ENCODE results near the gene CAMK1G. TPM values are rescaled to one million over a fixed set of nuclear protein-coding genes. Genes with fewer than 3 reads are reported as not detected.

The CAMK1G gene
- total RNA-seq, 1 donor from 2014 or later, result not detected

GRCh38 chr1:209633335-209633997 lies 50.0 kb downstream of the CAMK1G start:
- no peak for DNase-seq (ENCODE audit: low read depth)

- no peak for DNase-seq (ENCODE audit: low read depth)
Observed at GRCh38 chr1:209634005-209634737, 50.7 kb downstream of the CAMK1G start.

- DNase-seq (ENCODE audit: low read depth), result no peak
Observed at GRCh38 chr1:209635850-209636249, 52.3 kb downstream of the CAMK1G start.

GRCh38 chr1:209641832-209642172 lies 58.3 kb downstream of the CAMK1G start:
- DNase-seq (ENCODE audit: low read depth), result peak; percentile 81

- DNase-seq (ENCODE audit: low read depth), result no peak
Observed at GRCh38 chr1:209642816-209643215, 59.3 kb downstream of the CAMK1G start.

GRCh38 chr1:209643285-209644020 lies 59.9 kb downstream of the CAMK1G start:
- DNase-seq (ENCODE audit: low read depth), result no peak

GRCh38 chr1:209645574-209646452 lies 62.3 kb downstream of the CAMK1G start:
- peak; percentile 38 for DNase-seq (ENCODE audit: low read depth)

GRCh38 chr1:209646558-209646957 lies 63.0 kb downstream of the CAMK1G start:
- peak; percentile 65 for DNase-seq (ENCODE audit: low read depth)

GRCh38 chr1:209647156-209647555 lies 63.6 kb downstream of the CAMK1G start:
- DNase-seq (ENCODE audit: low read depth), result no peak

- DNase-seq (ENCODE audit: low read depth), result peak; percentile 24
Observed at GRCh38 chr1:209648346-209648745, 64.8 kb downstream of the CAMK1G start.

- peak; percentile 80 for DNase-seq (ENCODE audit: low read depth)
Observed at GRCh38 chr1:209648931-209649776, 65.6 kb downstream of the CAMK1G start.

GRCh38 chr1:209650454-209650853 lies 66.9 kb downstream of the CAMK1G start:
- peak; percentile 64 for DNase-seq (ENCODE audit: low read depth)

GRCh38 chr1:209651138-209651587 lies 67.6 kb downstream of the CAMK1G start:
- peak; percentile 77 for DNase-seq (ENCODE audit: low read depth)

GRCh38 chr1:209652121-209652735 lies 68.7 kb downstream of the CAMK1G start, which contains the start of gene LAMB3:
Gene LAMB3 (minus strand): TSS chr1:209652425. CDS start chr1:209650944, 1,481 bp downstream.
- no peak for DNase-seq (ENCODE audit: low read depth)

GRCh38 chr1:209652873-209653401 lies 69.4 kb downstream of the CAMK1G start:
- peak; percentile 89 for DNase-seq (ENCODE audit: low read depth)

GRCh38 chr1:209653915-209654351 lies 70.4 kb downstream of the CAMK1G start:
- no peak for DNase-seq (ENCODE audit: low read depth)

GRCh38 chr1:209655411-209656231 lies 72.1 kb downstream of the CAMK1G start:
- peak; percentile 42 for DNase-seq (ENCODE audit: low read depth)

GRCh38 chr1:209657140-209657879 lies 73.8 kb downstream of the CAMK1G start:
- no peak for DNase-seq (ENCODE audit: low read depth)
